K562 (cell line): Measurements from ENCODE around the gene RNF223. TPM values are rescaled to one million over a fixed set of nuclear protein-coding genes. Genes with fewer than 3 reads are reported as not detected.

ENCODE experiments used
- PRMT5 ChIP-seq: sonication (generic); formaldehyde crosslinking; IDR thresholded peaks from 2 replicates; pipeline ENCODE4 v1.5.0; 2020; ENCODE audit warnings: missing genetic modification reagents
- REST ChIP-seq, 2 experiments: fragments of 450-650 bp; formaldehyde crosslinking in 1 of 2; IDR thresholded peaks; 2 replicates each; pipeline versions ENCODE4 v1.4.0 to v1.6.1; 2014 to 2020; ENCODE audit warnings: mild to moderate bottlenecking in 2 of 2, borderline replicate concordance in 1 of 2, low read depth in 1 of 2
- polyA plus RNA-seq, 8 experiments: library from polyadenylated mRNA; depleted of rRNA in 4 of 8; stranded (reverse) in 5 of 8; unstranded in 3 of 8; fragments of >200 nt; fragmentation: Nextera tagmentation in 2 of 8; fragmentation: Illumina TruSeq in 1 of 8; extraction: Ambion mirVana in 2 of 8; extraction: Trizol in 1 of 8; gene quantifications; 2 replicates each; pipeline versions ENCODE4 v1.2.1 to v1.2.3, GENCODE V29; 2011 to 2014; ENCODE audit warnings: inconsistent platforms in 1 of 8, missing spikeins in 1 of 8
- total RNA-seq, 7 experiments: library from RNA; depleted of rRNA in 6 of 7; stranded (reverse); fragments of >200 nt in 6 of 7; fragmentation: Illumina TruSeq in 2 of 7; extraction: Trizol in 2 of 7; gene quantifications; 2 replicates each; pipeline versions ENCODE4 v1.2.1 to v1.2.3, GENCODE V29; 2011 to 2021; ENCODE audit warnings: low replicate concordance in 1 of 7

RNF223 gene
- total and polyA plus RNA-seq, 9 of the 15 experiments (the other 6 are each of a cell fraction or from before 2014, with no cell fraction given), result 0.04 to 0.32 TPM; not detected in 7

- no peak for TF ChIP-seq REST (IDR thresholded peaks at IDR 0.05; ENCODE audit: borderline replicate concordance)
- peak; percentile 60; the same call in 1 of the 2 replicates for TF ChIP-seq REST (CRISPR knock-in tag; IDR thresholded peaks at IDR 0.05; ENCODE audit: low read depth)
- no peak for TF ChIP-seq PRMT5 (CRISPR knock-in tag)
Observed at GRCh38 chr1:1069056-1069710, 4.9 kb downstream of the RNF223 start (continued).
